Natural killer cell treated with Interleukin-12 subunit alpha and Interleukin-12 subunit beta and Interleukin-15 and Interleukin-18, amount 100 ng/mL, for 72 hours (primary cell): ENCODE data around the gene RPN2. TPM values are rescaled to one million over a fixed set of nuclear protein-coding genes. Genes with fewer than 3 reads are reported as not detected.
"Not testable (repeated sequence)": the region's sequence is repeated elsewhere in the genome, so short reads cannot be mapped to it uniquely, and the experiment has no call there.

Experiments
- ATAC-seq, 2 donors: fragments of 150-1000 bp; cut with Tn5 transposase in 1 of 2; sonication (Bioruptor Pico), chemical (Tn5 transposase) in 1 of 2; 2 replicates each; pipeline ENCODE4 v1.10.0; 2021
- DNase-seq: peaks from one replicate; pipeline ENCODE4 v3.0.0; 2022; ENCODE audit warnings: low spot score
- H3K27ac Mint-ChIP-seq, 2 donors: 1 replicate in 1 of 2; 2 replicates in 1 of 2; pipeline ENCODE4 v1.8.0; 2022; ENCODE audit warnings: mixed read lengths in 2 of 2, mild to moderate bottlenecking in 1 of 2, moderate library complexity in 1 of 2
- H3K27me3 Mint-ChIP-seq, 2 donors: 1 replicate in 1 of 2; 2 replicates in 1 of 2; pipeline ENCODE4 v1.8.0; 2022; ENCODE audit warnings: mixed read lengths in 2 of 2
- H3K36me3 Mint-ChIP-seq: one replicate; pipeline ENCODE4 v1.8.0; 2022; ENCODE audit warnings: mixed read lengths
- H3K4me1 Mint-ChIP-seq, 2 donors: 1 replicate in 1 of 2; 2 replicates in 1 of 2; pipeline ENCODE4 v1.8.0; 2022; ENCODE audit warnings: low read depth in 2 of 2, mixed read lengths in 2 of 2, mild to moderate bottlenecking in 1 of 2
- H3K4me3 Mint-ChIP-seq: one replicate; pipeline ENCODE4 v1.8.0; 2022; ENCODE audit warnings: mixed read lengths
- H3K9me3 Mint-ChIP-seq: 2 replicates; pipeline ENCODE4 v1.8.0; 2022; ENCODE audit warnings: mixed read lengths
- total RNA-seq, 2 donors: library from RNA; stranded (reverse); gene quantifications; one replicate each; pipeline ENCODE4 v1.2.3, GENCODE V29; 2022

RPN2 gene
- total RNA-seq: 100 to 1,000 TPM; 211 to 259 TPM

GRCh38 chr20:37178839-37179682 lies at the start of gene RPN2, which contains the start of gene MROH8:
Gene RPN2, plus strand, starts transcription at chr20:37179330. Its CDS starts 27 bp downstream, at chr20:37179357.
Gene MROH8, minus strand, starts transcription at chr20:37179548.
- DNase-seq: peak; percentile 98
- H3K27ac Mint-ChIP-seq: peak within 1 kb of the TSS; percentile 96 to 99
- H3K36me3 Mint-ChIP-seq: peaks cover 12% of the 10 kb centered on the region
- peak; percentile 98 to 99 for ATAC-seq
- H3K9me3 Mint-ChIP-seq: no peaks in the 10 kb centered on the region
- peaks cover 30 to 38% of the 10 kb centered on the region in 2 donors for H3K4me1 Mint-ChIP-seq
- H3K27me3 Mint-ChIP-seq: no peaks in the 10 kb centered on the region
- H3K4me3 Mint-ChIP-seq: peak within 1 kb of the TSS; percentile 96

DNA sequence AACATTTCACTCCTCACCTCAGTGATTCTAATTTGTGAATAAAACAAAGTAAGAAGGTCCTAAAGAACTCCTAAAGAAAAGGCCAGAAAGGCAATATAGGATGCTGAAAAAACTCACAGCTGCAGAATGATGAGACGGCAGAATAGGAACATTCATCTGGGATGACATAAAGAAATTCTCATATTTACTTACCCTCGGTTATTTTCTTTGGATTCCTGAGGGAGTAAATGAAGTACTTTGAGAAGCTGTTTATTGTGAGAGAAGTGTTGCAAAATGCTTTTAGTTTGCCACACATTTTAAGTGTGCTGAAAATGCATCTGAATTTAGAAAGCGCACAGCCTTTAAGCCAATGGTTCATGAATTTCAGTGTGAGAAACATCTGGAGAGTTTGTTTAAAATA lies 47.6 kb upstream of the RPN2 start:
- H3K4me1 Mint-ChIP-seq: peaks cover 0 to under 1% of the 10 kb centered on the region in 2 donors
- no peaks in the 10 kb centered on the region for H3K36me3 Mint-ChIP-seq
- no peaks in the 10 kb centered on the region for H3K9me3 Mint-ChIP-seq
- no peak for DNase-seq
- no peak overlapping the region for H3K27ac Mint-ChIP-seq
- no peak for ATAC-seq
- peaks cover 0 to 3% of the 10 kb centered on the region in 2 donors for H3K27me3 Mint-ChIP-seq
- H3K4me3 Mint-ChIP-seq: no peak overlapping the region

GRCh38 chr20:37133952-37134351 lies 45.2 kb upstream of the RPN2 start:
- Mint-ChIP-seq H3K27ac (no peak overlapping the region), H3K4me1 (peaks cover 0 to 3% of the 10 kb centered on the region in 2 donors), H3K4me3 (no peak overlapping the region), H3K36me3 (no peaks in the 10 kb centered on the region), H3K27me3 (no peaks in the 10 kb centered on the region), H3K9me3 (no peaks in the 10 kb centered on the region)
- DNase-seq: no peak
- ATAC-seq: no peak

GRCh38 chr20:37137547-37137946 lies 41.6 kb upstream of the RPN2 start:
- ATAC-seq (no peak), DNase-seq (no peak)
- Mint-ChIP-seq H3K9me3 (no peaks in the 10 kb centered on the region), H3K27ac (peak overlapping the region in 1 of 2 donors; percentile 43), H3K4me3 (no peak overlapping the region), H3K36me3 (no peaks in the 10 kb centered on the region), H3K4me1 (peaks cover 0 to 3% of the 10 kb centered on the region in 2 donors), H3K27me3 (no peaks in the 10 kb centered on the region)

DNA sequence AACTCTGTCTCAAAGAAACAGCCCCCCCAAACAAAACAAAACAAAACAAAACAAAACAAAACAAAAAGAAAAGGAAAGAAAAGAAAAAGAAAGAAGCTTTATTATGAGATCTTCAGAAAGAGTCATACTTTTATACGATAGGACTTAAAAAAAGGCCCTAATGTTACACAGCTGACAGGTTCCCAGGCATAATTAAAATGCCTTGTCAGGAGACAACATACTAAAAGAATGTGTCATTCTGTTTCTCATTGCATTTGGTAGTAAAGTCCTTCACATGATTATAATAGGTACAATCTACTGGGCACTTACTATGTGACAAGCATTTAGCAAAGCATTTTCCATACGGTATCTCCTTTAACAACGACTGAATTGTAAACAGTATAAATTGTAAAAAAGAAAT lies 36.4 kb upstream of the RPN2 start:
- Mint-ChIP-seq H3K4me3 (no peak overlapping the region), H3K36me3 (no peaks in the 10 kb centered on the region), H3K4me1 (no peaks in the 10 kb centered on the region), H3K9me3 (no peaks in the 10 kb centered on the region), H3K27ac (no peak overlapping the region), H3K27me3 (no peaks in the 10 kb centered on the region)
- ATAC-seq (no peak), DNase-seq (no peak)

- H3K4me1 Mint-ChIP-seq: no peaks in the 10 kb centered on the region
- no peaks in the 10 kb centered on the region for H3K9me3 Mint-ChIP-seq
- H3K27ac Mint-ChIP-seq: no peak overlapping the region
- H3K4me3 Mint-ChIP-seq: no peak overlapping the region
- DNase-seq (no peak), ATAC-seq (no peak)
- H3K36me3 Mint-ChIP-seq: no peaks in the 10 kb centered on the region
- H3K27me3 Mint-ChIP-seq: no peaks in the 10 kb centered on the region
Observed at GRCh38 chr20:37144856-37145404, 34.2 kb upstream of the RPN2 start.

DNA sequence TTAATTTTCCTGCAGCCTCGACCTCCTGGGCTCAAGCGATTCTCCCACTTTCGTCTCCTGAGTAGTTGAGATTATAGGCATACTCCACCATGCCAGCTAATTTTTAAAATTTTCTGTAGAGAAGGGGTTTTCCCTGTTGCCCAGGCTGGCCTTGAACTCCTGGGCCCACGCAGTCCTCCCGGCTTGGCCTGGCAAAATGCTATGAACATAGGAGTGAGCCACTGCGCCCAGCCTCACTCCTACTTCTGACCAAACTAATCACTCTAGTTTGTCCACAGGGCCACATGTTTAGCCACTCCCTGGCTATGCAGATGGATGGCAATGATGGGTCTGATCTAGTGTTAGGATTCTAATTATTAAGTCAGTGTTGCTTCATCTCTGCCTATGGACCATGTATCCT lies 31.9 kb upstream of the RPN2 start:
- Mint-ChIP-seq H3K27ac (no peak overlapping the region), H3K9me3 (no peaks in the 10 kb centered on the region), H3K36me3 (no peaks in the 10 kb centered on the region), H3K27me3 (no peaks in the 10 kb centered on the region), H3K4me3 (no peak overlapping the region), H3K4me1 (no peaks in the 10 kb centered on the region)
- ATAC-seq: no peak
- no peak for DNase-seq

DNA sequence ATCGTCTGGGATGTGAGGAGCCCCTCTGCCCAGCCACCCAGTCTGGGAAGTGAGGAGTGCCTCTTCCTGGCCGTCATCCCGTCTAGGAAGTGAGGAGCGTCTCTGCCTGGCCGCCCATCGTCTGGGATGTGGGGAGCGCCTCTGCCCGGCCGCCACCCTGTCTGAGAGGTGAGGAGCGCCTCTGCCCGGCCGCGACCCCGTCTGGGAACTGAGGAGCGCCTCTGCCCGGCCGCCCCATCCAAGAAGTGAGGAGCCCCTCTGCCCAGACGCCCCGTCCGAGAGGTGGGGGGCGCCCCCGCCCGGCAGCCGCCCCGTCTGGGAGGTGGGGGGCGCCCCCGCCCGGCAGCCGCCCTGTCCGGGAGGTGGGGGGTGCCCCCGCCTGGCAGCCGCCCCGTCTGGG lies 28.3 kb upstream of the RPN2 start:
- not testable (repeated sequence) for H3K27me3 Mint-ChIP-seq, H3K9me3 Mint-ChIP-seq, H3K4me1 Mint-ChIP-seq, H3K36me3 Mint-ChIP-seq, H3K27ac Mint-ChIP-seq, H3K4me3 Mint-ChIP-seq, DNase-seq, ATAC-seq

DNA sequence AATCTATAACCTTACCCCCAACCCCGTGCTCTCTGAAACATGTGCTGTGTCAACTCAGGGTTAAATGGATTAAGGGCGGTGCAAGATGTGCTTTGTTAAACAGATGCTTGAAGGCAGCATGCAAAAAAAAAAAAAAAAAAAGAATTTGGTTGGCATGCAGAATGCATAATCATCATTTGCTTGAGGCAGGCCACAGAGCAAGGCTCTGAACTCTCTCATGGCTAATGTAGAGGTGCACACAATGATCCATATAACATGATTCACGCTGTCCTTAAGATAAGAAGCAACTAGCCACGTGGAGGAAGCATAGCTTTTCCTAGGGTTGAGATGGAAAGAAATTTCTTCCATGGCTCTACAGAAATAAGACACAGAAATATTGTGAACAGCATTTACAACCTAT lies 27.6 kb upstream of the RPN2 start:
- DNase-seq (no peak), ATAC-seq (no peak)
- no peaks in the 10 kb centered on the region for H3K4me1 Mint-ChIP-seq
- H3K27me3 Mint-ChIP-seq: no peaks in the 10 kb centered on the region
- H3K9me3 Mint-ChIP-seq: no peaks in the 10 kb centered on the region
- no peak overlapping the region for H3K27ac Mint-ChIP-seq
- no peaks in the 10 kb centered on the region for H3K36me3 Mint-ChIP-seq
- no peak overlapping the region for H3K4me3 Mint-ChIP-seq

GRCh38 chr20:37152284-37152683 lies 26.8 kb upstream of the RPN2 start:
- Mint-ChIP-seq H3K36me3 (no peaks in the 10 kb centered on the region), H3K4me3 (no peak overlapping the region), H3K9me3 (no peaks in the 10 kb centered on the region), H3K27me3 (no peaks in the 10 kb centered on the region), H3K27ac (no peak overlapping the region), H3K4me1 (no peaks in the 10 kb centered on the region)
- no peak for ATAC-seq
- DNase-seq: no peak

GRCh38 chr20:37154684-37155298 lies 24.3 kb upstream of the RPN2 start:
- DNase-seq (no peak), ATAC-seq (no peak)
- H3K27ac Mint-ChIP-seq: no peak overlapping the region
- no peaks in the 10 kb centered on the region for H3K9me3 Mint-ChIP-seq
- no peaks in the 10 kb centered on the region for H3K4me1 Mint-ChIP-seq
- no peak overlapping the region for H3K4me3 Mint-ChIP-seq
- H3K36me3 Mint-ChIP-seq: no peaks in the 10 kb centered on the region
- H3K27me3 Mint-ChIP-seq: no peaks in the 10 kb centered on the region

- Mint-ChIP-seq H3K9me3 (no peaks in the 10 kb centered on the region), H3K36me3 (no peaks in the 10 kb centered on the region), H3K4me1 (no peaks in the 10 kb centered on the region), H3K27ac (no peak overlapping the region), H3K4me3 (no peak overlapping the region), H3K27me3 (no peaks in the 10 kb centered on the region)
- DNase-seq (no peak), ATAC-seq (no peak)
Observed at GRCh38 chr20:37155987-37156386, 23.1 kb upstream of the RPN2 start.

DNA sequence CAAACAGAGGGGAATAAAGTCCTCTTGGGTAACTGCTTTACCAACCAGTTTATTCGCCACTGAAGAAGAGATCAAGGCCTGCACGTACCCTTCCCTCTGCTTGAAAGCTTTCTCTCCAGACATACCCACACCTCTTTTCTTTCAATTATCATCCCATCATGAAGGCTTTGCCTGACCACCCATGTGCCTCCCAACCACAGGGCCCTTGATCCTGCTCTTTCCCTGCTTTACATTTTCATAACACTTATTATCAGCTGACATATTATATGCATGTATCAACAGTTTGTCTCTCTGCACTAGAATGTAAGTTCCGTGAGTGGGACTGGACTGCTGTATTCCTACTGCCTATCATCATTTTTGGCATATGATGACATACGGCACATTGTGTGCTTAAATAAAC lies 20.9 kb upstream of the RPN2 start:
- H3K27ac Mint-ChIP-seq: no peak overlapping the region

GRCh38 chr20:37160683-37161082 lies 18.4 kb upstream of the RPN2 start:
- Mint-ChIP-seq H3K27me3 (no peaks in the 10 kb centered on the region), H3K36me3 (no peaks in the 10 kb centered on the region), H3K9me3 (no peaks in the 10 kb centered on the region), H3K27ac (no peak overlapping the region), H3K4me1 (no peaks in the 10 kb centered on the region), H3K4me3 (no peak overlapping the region)
- DNase-seq: no peak
- no peak for ATAC-seq

More for the DNA sequence above, 20.9 kb upstream of the RPN2 start:
- no peak overlapping the region for H3K4me3 Mint-ChIP-seq
- ATAC-seq (no peak), DNase-seq (no peak)
- no peaks in the 10 kb centered on the region for H3K4me1 Mint-ChIP-seq
- H3K9me3 Mint-ChIP-seq: no peaks in the 10 kb centered on the region
- H3K27me3 Mint-ChIP-seq: no peaks in the 10 kb centered on the region
- no peaks in the 10 kb centered on the region for H3K36me3 Mint-ChIP-seq
